ENCODE results near the gene ARV1. TPM values are rescaled to one million over a fixed set of nuclear protein-coding genes. Genes with fewer than 3 reads are reported as not detected.

ARV1 gene
- total RNA-seq, 1 experiment from 2014 or later: 17.1 TPM

DNA sequence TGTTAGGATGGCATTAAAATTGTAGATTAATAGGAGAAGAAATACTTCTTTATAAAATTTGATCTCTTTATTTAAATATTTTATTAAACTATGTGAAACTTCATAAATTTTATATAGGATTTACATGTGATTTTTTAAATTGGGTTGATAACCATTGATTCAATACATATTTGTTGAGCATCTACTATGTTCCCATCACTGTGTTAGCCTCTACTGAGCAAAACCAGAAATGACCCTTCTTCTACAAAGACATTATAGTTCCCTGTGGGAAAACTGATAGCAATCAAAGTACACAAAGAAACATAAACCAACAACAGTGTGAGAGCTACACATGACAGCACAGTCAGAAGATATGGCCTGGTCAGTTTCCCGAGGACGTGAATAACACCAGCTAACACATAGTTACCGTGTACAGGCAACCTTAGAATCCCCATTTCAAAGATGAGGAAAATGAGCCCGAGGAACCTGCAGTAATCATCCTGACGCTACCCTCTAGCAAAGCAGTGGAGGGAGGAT is 12.5 kb upstream of the ARV1 start:
- H3K36me3 Mint-ChIP-seq (ENCODE audit: insufficient read depth, unreplicated experiment): no peaks in the 10 kb centered on the region
- no peak for DNase-seq
- no peak overlapping the region for H3K4me3 Mint-ChIP-seq (ENCODE audit: low read depth, unreplicated experiment)
- peaks cover 14% of the 10 kb centered on the region for H3K4me1 Mint-ChIP-seq (ENCODE audit: low read depth, unreplicated experiment)
- intact Hi-C loops (cut with micrococcal nuclease; ENCODE audit: unreplicated experiment): no loop called here
- CTCF ChIA-PET: no interaction called here
- no TSS peak for BruUV-seq (replicated peaks)
- H3K9me3 Mint-ChIP-seq (ENCODE audit: low read depth, unreplicated experiment): no peaks in the 10 kb centered on the region
- TF ChIP-seq, protein P1, sequence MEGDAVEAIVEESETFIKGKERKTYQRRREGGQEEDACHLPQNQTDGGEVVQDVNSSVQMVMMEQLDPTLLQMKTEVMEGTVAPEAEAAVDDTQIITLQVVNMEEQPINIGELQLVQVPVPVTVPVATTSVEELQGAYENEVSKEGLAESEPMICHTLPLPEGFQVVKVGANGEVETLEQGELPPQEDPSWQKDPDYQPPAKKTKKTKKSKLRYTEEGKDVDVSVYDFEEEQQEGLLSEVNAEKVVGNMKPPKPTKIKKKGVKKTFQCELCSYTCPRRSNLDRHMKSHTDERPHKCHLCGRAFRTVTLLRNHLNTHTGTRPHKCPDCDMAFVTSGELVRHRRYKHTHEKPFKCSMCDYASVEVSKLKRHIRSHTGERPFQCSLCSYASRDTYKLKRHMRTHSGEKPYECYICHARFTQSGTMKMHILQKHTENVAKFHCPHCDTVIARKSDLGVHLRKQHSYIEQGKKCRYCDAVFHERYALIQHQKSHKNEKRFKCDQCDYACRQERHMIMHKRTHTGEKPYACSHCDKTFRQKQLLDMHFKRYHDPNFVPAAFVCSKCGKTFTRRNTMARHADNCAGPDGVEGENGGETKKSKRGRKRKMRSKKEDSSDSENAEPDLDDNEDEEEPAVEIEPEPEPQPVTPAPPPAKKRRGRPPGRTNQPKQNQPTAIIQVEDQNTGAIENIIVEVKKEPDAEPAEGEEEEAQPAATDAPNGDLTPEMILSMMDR (IDR thresholded peaks at IDR 0.05; ENCODE audit: unreplicated experiment): no peak
- H3K27ac Mint-ChIP-seq (ENCODE audit: unreplicated experiment): no peak overlapping the region
- H3K27me3 Mint-ChIP-seq (ENCODE audit: unreplicated experiment): no peaks in the 10 kb centered on the region

DNA sequence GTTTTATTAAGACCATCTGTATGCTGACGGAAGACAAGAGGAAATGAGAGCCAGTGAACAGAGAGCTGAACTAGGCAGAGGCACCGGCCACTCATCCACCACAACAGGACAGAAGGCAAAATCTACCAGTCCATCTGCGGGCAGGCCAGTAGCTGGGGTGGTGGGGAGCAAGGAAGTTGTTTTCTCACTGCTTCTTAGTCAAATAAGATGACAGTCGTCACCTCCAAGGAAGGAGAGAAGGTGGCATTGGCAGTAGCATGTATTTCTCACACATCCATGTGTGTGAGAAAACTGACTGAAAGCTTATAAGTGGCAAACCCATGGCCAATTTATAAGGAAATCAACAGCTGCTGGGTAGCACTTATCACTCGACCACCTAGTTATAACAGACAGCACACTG is 8.5 kb upstream of the ARV1 start:
- TF ChIP-seq, protein P1 (IDR thresholded peaks at IDR 0.05; ENCODE audit: unreplicated experiment): no peak
- no peaks in the 10 kb centered on the region for H3K36me3 Mint-ChIP-seq (ENCODE audit: insufficient read depth, unreplicated experiment)
- CTCF ChIA-PET: no interaction called here
- DNase-seq: no peak
- H3K9me3 Mint-ChIP-seq (ENCODE audit: low read depth, unreplicated experiment): no peaks in the 10 kb centered on the region
- H3K27me3 Mint-ChIP-seq (ENCODE audit: unreplicated experiment): no peaks in the 10 kb centered on the region
- peaks cover 34% of the 10 kb centered on the region for H3K4me1 Mint-ChIP-seq (ENCODE audit: low read depth, unreplicated experiment)
- H3K4me3 Mint-ChIP-seq (ENCODE audit: low read depth, unreplicated experiment): no peak overlapping the region
- BruUV-seq (replicated peaks): no TSS peak
- H3K27ac Mint-ChIP-seq (ENCODE audit: unreplicated experiment): no peak overlapping the region
- intact Hi-C loops (cut with micrococcal nuclease; ENCODE audit: unreplicated experiment): loop anchor here (10.0 kb wide), 1 partner anchor 354 kb away; no protein-coding TSS in a partner anchor

DNA sequence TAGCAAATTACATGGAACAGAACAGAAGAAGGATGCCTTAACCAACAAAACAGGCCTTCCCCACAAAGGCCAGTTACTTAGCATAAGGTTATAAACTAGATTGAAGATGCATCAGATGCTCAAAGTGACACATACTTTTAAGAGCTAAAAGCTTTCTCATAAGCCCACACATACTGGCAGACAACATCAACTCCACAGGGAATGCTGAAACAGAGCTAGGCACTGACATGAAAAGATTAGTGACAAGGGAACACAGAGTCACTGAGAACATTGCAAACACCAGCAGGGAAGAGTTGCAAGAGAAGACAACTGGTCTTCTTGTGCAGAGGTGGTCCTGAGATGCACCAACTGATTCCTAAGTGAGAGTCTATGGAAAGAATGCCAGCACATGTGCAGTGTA is 7.1 kb upstream of the ARV1 start:
- no TSS peak for BruUV-seq (replicated peaks)
- intact Hi-C loops (cut with micrococcal nuclease; ENCODE audit: unreplicated experiment): loop anchor here (10.0 kb wide), 1 partner anchor 353 kb away; no protein-coding TSS in a partner anchor
- CTCF ChIA-PET: no interaction called here

DNA sequence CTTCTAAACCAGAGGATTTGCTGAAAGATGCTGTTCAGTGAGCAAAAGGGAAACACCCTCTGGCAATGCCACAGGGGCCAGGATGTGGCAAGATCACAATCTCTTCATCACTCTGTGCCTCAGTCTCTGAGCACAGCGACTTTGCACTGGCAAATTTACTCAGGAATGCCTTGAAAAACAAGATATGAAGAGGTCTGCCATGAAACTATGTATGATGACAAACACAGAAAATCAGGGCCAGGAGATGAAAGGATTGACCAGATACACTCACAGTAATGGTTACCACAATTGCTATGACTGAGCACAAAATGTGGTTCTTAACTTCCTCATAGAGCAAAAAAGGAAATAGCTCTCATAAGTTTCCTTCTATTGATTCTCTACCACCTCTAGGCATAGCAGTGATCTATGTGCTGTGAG is 6.0 kb upstream of the ARV1 start:
- Mint-ChIP-seq H3K4me1 (ENCODE audit: low read depth, unreplicated experiment) (peaks cover 33% of the 10 kb centered on the region), H3K27me3 (ENCODE audit: unreplicated experiment) (no peaks in the 10 kb centered on the region), H3K9me3 (ENCODE audit: low read depth, unreplicated experiment) (no peaks in the 10 kb centered on the region), H3K36me3 (ENCODE audit: insufficient read depth, unreplicated experiment) (peaks cover 7% of the 10 kb centered on the region), H3K4me3 (ENCODE audit: low read depth, unreplicated experiment) (no peak overlapping the region), H3K27ac (ENCODE audit: unreplicated experiment) (peak overlapping the region; percentile 37)
- CTCF ChIA-PET: interaction anchor here (0.6 to 1.3 kb wide), 3 partner anchors 177 to 563 kb away, joined by 3 to 4 read pairs (median 3); no protein-coding TSS in a partner anchor
- intact Hi-C loops (cut with micrococcal nuclease; ENCODE audit: unreplicated experiment): loop anchor here (10.0 kb wide), 1 partner anchor 352 kb away; no protein-coding TSS in a partner anchor
- BruUV-seq (replicated peaks): no TSS peak
- TF ChIP-seq, protein P1 (IDR thresholded peaks at IDR 0.05; ENCODE audit: unreplicated experiment): no peak
- peak; percentile 11 for DNase-seq

More for the DNA sequence above, 7.1 kb upstream of the ARV1 start:
- DNase-seq: no peak
- H3K36me3 Mint-ChIP-seq (ENCODE audit: insufficient read depth, unreplicated experiment): no peaks in the 10 kb centered on the region
- no peak overlapping the region for H3K27ac Mint-ChIP-seq (ENCODE audit: unreplicated experiment)
- TF ChIP-seq, protein P1 (IDR thresholded peaks at IDR 0.05; ENCODE audit: unreplicated experiment): no peak
- no peaks in the 10 kb centered on the region for H3K9me3 Mint-ChIP-seq (ENCODE audit: low read depth, unreplicated experiment)
- H3K27me3 Mint-ChIP-seq (ENCODE audit: unreplicated experiment): no peaks in the 10 kb centered on the region
- H3K4me3 Mint-ChIP-seq (ENCODE audit: low read depth, unreplicated experiment): no peak overlapping the region
- H3K4me1 Mint-ChIP-seq (ENCODE audit: low read depth, unreplicated experiment): peaks cover 34% of the 10 kb centered on the region

Measured in Calu3 (cell line).